ENCODE results near the gene IPCEF1. TPM values are rescaled to one million over a fixed set of nuclear protein-coding genes. Genes with fewer than 3 reads are reported as not detected.

The IPCEF1 gene
- total RNA-seq, 1 experiment from 2014 or later: not detected

DNA sequence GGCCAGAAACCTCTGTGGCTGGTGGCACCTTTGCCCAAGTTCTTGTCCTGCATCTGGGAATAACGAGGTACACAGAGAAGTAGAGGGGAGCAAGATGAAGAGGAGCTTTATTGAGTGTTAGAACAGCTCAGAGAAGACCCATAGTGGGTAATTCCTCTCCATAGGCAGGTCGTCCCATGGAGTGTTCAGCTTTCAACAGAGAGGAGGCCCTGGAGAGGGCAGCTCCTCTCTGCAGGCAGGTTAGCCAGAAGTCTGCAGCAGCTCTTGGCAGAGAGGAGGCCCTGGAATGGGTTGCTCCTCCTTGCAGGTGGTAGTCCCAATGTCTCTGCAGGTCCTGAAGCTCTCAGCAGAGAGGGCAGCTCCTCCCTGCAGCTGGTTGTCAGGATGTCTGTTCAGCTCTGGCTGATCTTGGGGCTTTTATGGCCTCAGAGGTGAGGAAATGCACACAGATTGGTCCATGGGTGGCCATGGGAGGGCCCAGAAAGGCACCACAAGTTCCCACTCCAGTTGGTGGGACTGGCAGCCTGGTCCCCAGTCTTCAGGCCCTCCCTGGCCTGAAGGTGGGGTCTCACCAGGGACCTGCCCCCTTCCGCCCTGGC lies 89.0 kb downstream of the IPCEF1 start:
- H3K4me3 Mint-ChIP-seq (ENCODE audit: unreplicated experiment): no peak overlapping the region
- BruUV-seq (replicated peaks): no TSS peak
- CTCF ChIA-PET: interaction anchor here (0.7 to 2.7 kb wide), 4 partner anchors 10 to 1220 kb away, joined by 3 to 12 read pairs (median 3); no protein-coding TSS in a partner anchor

DNA sequence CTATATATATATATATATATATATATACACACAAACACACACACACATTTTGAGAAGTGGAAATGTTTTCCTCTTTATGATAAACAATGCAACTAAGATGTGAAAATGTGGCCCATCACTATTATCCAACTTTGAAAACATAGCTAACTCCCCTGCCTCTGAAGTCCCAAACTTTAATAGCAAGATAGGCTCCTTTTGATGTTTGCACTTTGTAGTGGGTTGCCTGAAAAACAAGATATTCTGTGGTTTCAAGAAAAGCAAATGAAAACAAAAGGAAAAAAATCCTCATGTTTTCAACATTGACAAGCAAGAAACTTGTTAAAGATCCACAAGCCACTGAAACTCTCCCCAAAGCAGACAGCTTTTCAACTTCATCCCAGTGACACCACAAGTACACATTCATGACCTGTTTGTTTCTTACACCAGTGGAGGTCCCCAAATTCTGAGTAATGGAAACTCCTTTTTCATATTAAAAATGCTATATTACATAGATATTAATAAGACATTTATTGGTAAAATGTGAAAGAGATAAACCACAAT lies 90.0 kb downstream of the IPCEF1 start:
- Mint-ChIP-seq H3K4me3 (ENCODE audit: unreplicated experiment) (no peak overlapping the region), H3K9me3 (ENCODE audit: unreplicated experiment) (no peaks in the 10 kb centered on the region), H3K27ac (ENCODE audit: low read depth, unreplicated experiment) (no peak overlapping the region), H3K36me3 (ENCODE audit: insufficient read depth, unreplicated experiment) (no peaks in the 10 kb centered on the region), H3K27me3 (ENCODE audit: insufficient read depth, unreplicated experiment) (no peaks in the 10 kb centered on the region), H3K4me1 (ENCODE audit: insufficient read depth, unreplicated experiment) (no peaks in the 10 kb centered on the region)
- TF ChIP-seq CTCF (IDR thresholded peaks at IDR 0.05; ENCODE audit: unreplicated experiment): no peak
- no TSS peak for BruUV-seq (replicated peaks)
- CTCF ChIA-PET: interaction anchor here (0.7 to 2.7 kb wide), 2 partner anchors 11 to 1240 kb away, joined by 4 to 12 read pairs; no protein-coding TSS in a partner anchor
- no peak for DNase-seq (ENCODE audit: unreplicated experiment)
- intact Hi-C loops (cut with micrococcal nuclease): no loop called here
- POLR2A ChIA-PET: no interaction called here

More for the DNA sequence above, 89.0 kb downstream of the IPCEF1 start:
- Mint-ChIP-seq H3K27ac (ENCODE audit: low read depth, unreplicated experiment) (no peak overlapping the region), H3K36me3 (ENCODE audit: insufficient read depth, unreplicated experiment) (no peaks in the 10 kb centered on the region), H3K27me3 (ENCODE audit: insufficient read depth, unreplicated experiment) (no peaks in the 10 kb centered on the region), H3K9me3 (ENCODE audit: unreplicated experiment) (no peaks in the 10 kb centered on the region), H3K4me1 (ENCODE audit: insufficient read depth, unreplicated experiment) (no peaks in the 10 kb centered on the region)
- DNase-seq (ENCODE audit: unreplicated experiment): no peak
- intact Hi-C loops (cut with micrococcal nuclease): no loop called here
- POLR2A ChIA-PET: no interaction called here
- no peak for TF ChIP-seq CTCF (IDR thresholded peaks at IDR 0.05; ENCODE audit: unreplicated experiment)

GRCh38 chr6:154261688-154262397 lies 94.8 kb downstream of the IPCEF1 start:
- no peak for DNase-seq (ENCODE audit: unreplicated experiment)
- H3K4me3 Mint-ChIP-seq (ENCODE audit: unreplicated experiment): no peak overlapping the region
- BruUV-seq (replicated peaks): no TSS peak
- no peaks in the 10 kb centered on the region for H3K27me3 Mint-ChIP-seq (ENCODE audit: insufficient read depth, unreplicated experiment)
- H3K27ac Mint-ChIP-seq (ENCODE audit: low read depth, unreplicated experiment): no peak overlapping the region
- no peaks in the 10 kb centered on the region for H3K4me1 Mint-ChIP-seq (ENCODE audit: insufficient read depth, unreplicated experiment)
- POLR2A ChIA-PET: interaction anchor here (0.8 kb wide), 1 partner anchor 157 kb away, joined by 4 read pairs; no protein-coding TSS in a partner anchor
- CTCF ChIA-PET: interaction anchor here (1.9 kb wide), 1 partner anchor 15 kb away, joined by 10 read pairs; no protein-coding TSS in a partner anchor
- intact Hi-C loops (cut with micrococcal nuclease): no loop called here
- H3K9me3 Mint-ChIP-seq (ENCODE audit: unreplicated experiment): peaks cover 8% of the 10 kb centered on the region
- H3K36me3 Mint-ChIP-seq (ENCODE audit: insufficient read depth, unreplicated experiment): no peaks in the 10 kb centered on the region
- no peak for TF ChIP-seq CTCF (IDR thresholded peaks at IDR 0.05; ENCODE audit: unreplicated experiment)

- H3K4me1 Mint-ChIP-seq (ENCODE audit: insufficient read depth, unreplicated experiment): no peaks in the 10 kb centered on the region
Measured at GRCh38 chr6:154258064-154258757, 98.4 kb downstream of the IPCEF1 start.

More at GRCh38 chr6:154258064-154258757, 98.4 kb downstream of the IPCEF1 start:
- DNase-seq (ENCODE audit: unreplicated experiment): no peak
- no peak for TF ChIP-seq CTCF (IDR thresholded peaks at IDR 0.05; ENCODE audit: unreplicated experiment)
- intact Hi-C loops (cut with micrococcal nuclease): no loop called here
- H3K9me3 Mint-ChIP-seq (ENCODE audit: unreplicated experiment): peaks cover 34% of the 10 kb centered on the region
- H3K4me3 Mint-ChIP-seq (ENCODE audit: unreplicated experiment): no peak overlapping the region
- H3K27ac Mint-ChIP-seq (ENCODE audit: low read depth, unreplicated experiment): no peak overlapping the region
- BruUV-seq (replicated peaks): no TSS peak
- ChIA-PET POLR2A (no interaction called here), CTCF (no interaction called here)
- H3K36me3 Mint-ChIP-seq (ENCODE audit: insufficient read depth, unreplicated experiment): no peaks in the 10 kb centered on the region
- H3K27me3 Mint-ChIP-seq (ENCODE audit: insufficient read depth, unreplicated experiment): no peaks in the 10 kb centered on the region
